HL-60/S4 treated with phorbol 12-myristate 13-acetate at 8.2 ng/mL for 4 days and 3 days (cell line): ENCODE results near the gene PHF21B.

Experiments used
- in situ Hi-C: fragments of 300-500 bp; cut with MboI; formaldehyde crosslinking; loops from 2 replicates; pipeline ENCODE4 v1.15.0; 2022; ENCODE audit warnings: low sequenced_read_pairs

PHF21B gene

GRCh38 chr22:44898236-44898635 lies 111.6 kb downstream of the PHF21B start:
- in situ Hi-C loops, result no loop called here

DNA sequence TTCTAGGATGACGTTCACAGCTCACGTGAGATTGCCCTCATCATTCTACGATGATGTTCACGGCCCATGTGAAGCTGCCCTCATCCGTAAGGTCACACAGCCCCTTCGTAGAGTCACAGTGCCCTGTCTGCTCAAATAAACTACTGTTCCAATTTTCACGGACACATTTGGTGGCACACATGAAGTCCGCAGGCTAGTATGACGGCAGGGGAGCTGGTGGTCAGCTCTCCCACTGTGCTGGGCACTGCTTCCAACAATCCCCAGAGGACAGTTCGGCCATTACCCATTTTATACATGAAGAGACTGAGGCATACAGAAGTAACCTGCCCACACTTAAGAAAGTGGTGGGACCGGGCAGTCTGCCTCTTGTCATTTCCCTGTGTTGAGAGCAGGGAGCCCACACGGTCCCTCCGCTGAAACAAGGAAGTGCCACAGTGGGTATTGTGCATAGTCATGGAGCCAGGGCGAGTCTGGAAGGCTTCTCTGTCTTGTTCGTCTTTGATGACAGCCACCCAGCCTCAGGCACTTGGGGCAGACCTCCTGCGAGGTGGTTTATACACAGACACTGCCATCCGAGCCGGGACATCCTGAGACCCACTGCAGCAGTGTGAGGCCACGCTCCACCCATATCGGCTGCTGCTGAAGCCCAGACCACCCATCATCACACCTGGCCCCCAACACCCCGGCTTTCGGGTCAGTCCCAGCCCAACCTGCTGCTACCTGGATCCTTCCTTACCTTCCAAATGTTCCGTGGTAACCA lies 114.3 kb downstream of the PHF21B start:
- in situ Hi-C loops, result no loop called here

- in situ Hi-C loops, result no loop called here
Observed at GRCh38 chr22:44894782-44895181, 115.0 kb downstream of the PHF21B start.

- in situ Hi-C loops, result no loop called here
Observed at GRCh38 chr22:44894321-44894720, 115.5 kb downstream of the PHF21B start.

DNA sequence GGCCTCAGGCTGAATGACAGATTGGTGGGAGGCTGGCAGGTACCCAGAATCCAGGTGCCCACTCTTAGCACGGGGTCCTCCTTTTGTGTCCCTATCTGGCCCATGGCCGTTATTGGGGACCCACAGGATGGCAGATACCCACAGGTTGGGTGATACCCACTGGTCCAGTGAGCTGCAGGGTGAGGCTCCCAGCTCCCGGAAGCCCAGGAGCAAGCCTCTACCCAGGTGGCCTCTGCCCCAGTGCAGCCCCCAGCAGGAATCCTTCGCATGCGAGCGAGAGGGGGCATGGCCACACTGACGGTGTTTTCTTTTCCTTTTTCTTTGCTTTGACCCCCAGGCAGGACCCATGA lies 116.1 kb downstream of the PHF21B start:
- in situ Hi-C loops, result no loop called here

DNA sequence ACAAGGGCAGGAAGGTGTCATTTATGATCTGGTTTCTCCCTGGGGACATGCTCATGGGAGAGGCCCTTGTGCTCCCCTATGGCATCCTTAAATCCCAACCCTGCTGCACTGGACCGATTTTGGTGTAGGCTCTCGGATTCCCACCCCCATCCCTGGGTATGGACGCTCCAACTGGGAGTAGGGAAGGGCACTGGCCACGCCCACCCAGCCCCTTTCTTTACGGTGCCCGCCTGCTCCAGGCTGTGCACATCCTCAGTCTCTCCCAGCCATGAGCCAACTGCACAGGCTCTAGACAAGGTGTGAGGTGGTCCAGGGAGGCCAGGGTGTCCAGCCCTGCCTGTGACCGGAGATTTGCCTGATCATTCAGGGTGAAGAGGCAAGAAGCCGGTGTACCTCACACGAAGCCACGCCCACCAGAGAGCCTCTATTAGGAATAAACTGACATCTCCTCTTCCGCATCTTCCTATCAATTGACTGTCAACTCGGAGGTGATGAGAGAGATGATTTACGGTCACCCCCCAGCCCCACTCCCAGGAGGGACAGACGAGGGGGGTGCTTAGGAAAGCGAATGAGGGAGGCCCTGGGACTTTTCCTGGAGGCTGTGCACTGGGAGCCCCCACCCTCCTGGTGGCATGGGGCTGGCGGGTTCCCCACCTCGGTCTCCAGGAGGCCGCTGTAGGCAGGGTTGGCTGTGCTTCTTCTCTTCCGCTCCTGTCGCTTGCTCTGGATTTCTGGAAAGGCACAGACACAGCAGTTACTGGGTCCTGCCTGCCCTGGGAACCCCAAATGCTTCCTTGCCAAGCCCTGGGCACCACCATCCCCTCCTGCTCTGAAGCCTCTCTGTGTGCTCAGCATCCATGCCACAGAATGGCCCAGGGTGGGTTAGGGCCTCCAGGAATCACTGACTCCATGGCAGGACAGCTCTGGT lies 116.7 kb downstream of the PHF21B start:
- in situ Hi-C loops, result no loop called here

DNA sequence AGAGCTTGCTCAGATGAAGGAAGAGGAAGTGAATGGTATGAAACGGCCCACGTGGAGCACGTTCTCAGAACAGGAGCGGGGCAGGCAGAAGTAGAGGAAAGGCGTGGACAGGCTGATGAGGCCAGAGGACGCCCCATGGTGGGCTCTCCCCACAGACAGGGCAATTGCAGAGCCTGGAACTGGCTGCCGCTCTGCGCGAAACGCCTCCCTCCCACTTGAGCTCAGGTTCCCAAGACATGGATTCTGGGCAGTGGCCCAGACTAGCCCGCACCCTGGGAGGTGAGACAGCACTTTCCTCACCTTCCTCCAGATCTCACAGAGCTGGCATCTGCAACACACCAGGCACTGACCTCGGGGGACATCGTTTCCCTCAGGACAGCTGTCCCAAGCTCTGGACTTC lies 117.6 kb downstream of the PHF21B start:
- in situ Hi-C loops, result no loop called here

DNA sequence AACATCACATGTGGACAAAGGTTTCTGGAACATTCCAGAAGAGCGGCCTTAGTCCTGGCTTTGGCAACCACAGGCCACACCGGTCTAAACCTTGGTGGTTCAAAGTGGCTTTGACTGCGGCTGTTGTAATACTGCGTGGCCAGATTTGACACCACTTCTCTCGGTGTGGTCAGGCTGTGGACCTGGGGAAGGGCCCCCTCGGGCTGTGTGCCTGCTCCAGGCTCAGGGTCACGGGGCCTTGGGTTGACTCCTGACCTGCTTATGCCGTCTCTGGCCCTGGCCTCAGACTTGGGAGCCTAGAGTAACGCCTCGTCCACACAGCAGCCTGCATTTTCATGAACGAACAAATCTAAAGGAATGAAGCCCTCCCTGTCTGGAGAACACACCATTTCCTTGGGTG lies 118.0 kb downstream of the PHF21B start:
- in situ Hi-C loops, result no loop called here

- in situ Hi-C loops, result no loop called here
Observed at GRCh38 chr22:44891293-44891747, 118.5 kb downstream of the PHF21B start.

- in situ Hi-C loops, result no loop called here
Observed at GRCh38 chr22:44890416-44891292, 119.2 kb downstream of the PHF21B start.

- in situ Hi-C loops, result no loop called here
Observed at GRCh38 chr22:44889255-44889878, 120.4 kb downstream of the PHF21B start.

DNA sequence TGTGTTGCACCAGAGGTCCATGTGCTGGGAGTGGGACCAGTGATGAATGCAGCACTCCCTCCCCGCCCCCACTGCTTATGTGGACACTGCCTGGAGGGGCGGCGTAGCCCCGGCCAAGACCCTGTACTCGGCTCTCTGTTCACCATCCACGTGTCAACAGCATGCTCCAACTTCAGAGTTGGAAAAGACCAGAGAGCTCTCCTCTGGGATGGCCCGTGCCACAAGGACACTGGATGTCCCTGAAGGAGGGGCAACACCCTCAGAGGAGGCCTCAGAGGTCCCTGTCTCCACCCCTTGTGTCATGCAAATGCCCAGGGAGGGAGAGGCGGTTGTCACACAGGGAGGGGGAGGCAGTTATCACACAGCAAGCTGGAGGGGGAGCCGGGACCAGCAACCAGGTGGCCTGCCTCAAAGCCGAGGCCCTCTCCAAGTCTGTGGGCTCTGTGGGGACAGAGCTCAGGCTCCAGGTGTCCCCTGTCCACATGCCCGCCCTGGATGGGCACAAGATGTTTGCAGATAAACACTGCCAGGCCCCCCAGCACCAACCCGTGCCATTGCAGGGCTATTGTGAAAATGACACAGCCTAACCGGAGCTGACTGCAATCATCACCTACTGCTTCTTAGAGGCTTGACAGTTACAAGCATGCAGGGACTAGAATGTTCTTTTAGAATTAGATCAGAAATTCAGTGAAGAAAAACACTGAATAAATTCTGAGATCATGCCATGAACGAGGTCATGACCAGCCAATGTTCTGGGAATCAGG lies 121.1 kb downstream of the PHF21B start:
- in situ Hi-C loops, result no loop called here

DNA sequence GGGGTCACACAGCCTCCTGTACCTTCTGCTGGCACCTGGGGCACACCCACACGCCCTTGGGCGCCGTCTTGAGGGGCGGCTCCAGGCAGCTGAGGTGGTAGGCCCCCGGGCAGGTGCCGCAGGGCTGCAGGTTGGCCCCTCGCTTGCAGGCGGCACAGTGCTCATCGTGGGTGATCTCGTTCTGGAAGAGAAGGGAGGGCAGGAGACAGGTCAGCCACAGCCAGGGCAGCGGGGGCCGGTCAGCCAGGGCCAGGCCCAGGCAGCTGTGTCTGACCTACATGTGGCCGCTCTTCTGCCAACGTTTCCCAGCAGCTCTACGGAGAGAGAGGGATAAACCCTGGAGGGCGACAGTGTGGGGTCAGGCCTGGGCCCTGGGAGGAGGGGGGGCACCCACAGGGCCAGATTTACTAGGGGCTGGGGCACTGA lies 121.9 kb downstream of the PHF21B start:
- in situ Hi-C loops, result no loop called here

GRCh38 chr22:44885806-44886360 lies 123.9 kb downstream of the PHF21B start:
- in situ Hi-C loops, result no loop called here

DNA sequence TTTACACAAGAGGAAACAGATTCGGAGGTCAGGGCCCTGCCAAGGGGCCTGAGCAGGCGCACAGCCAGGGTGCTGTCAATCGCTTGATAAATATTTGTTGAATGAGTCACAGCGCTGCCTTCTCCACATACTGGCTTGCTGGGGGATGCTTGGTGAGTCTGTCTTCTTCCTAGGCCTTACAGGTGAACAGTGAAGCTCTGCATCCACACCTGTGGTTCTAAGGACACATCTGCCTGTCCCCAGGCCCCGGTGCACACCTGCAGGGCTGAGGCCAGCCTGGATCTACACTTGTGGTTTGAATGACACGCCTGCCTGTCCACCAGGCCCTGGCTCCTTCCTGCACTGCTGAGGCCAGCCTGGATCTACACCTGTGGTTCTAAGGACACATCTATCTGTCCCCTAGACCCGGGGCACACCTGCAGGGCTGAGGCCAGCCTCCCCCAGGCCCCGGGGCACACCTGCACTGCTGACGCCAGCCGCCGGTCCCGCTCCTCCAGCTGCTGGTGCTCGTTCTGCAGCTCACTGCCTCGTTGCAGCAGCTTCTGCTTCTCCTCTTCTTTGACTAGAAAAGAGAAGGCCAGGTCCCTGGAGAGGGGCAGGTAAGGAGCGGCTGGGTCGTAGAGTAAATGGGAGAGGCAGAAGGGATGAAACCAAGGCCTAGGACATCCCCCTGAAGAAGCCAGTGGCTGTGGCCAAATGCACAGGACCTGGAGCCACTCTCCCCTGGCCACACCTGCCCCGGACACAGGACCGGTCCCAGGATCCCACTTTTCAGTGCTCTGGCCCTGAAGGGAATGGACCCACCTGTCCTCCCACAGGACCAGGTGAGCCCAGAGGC lies 124.6 kb downstream of the PHF21B start:
- in situ Hi-C loops, result no loop called here

DNA sequence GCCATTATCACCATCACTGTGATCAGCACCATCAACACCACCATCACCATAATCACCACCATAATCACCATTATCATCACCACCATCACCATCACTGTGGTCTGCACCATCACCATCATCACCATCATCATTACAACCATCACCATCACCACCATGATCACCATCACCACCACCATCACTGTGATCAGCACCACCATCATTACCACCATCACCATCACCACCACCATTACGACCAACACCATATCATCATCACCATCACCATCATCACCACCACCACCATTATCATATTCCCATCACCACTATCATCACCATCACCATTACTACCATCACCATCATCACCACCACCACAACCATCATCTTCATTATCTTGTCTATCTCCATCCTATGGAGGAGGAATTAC lies 125.2 kb downstream of the PHF21B start:
- in situ Hi-C loops, result no loop called here

DNA sequence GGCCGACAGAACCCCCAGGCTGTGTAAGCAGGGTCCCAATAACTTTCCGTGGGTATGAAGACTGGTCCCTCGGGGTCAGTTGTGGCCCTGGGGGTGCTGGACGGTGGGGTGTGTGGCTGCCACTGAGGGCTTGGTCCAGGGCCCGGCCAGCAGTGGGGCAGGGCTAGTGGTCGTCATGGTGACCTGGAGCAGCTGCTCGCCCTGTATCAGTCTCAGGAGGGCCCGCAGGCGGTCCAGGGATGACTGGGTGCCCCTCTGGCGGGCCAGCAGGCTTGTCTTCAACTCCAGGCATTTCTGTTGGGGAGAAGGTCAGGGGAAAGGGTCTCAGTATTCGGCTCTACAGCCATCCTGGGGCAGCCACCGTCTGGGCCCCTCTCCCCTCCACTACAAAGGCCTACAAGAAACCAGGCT lies 126.8 kb downstream of the PHF21B start:
- in situ Hi-C loops, result no loop called here

DNA sequence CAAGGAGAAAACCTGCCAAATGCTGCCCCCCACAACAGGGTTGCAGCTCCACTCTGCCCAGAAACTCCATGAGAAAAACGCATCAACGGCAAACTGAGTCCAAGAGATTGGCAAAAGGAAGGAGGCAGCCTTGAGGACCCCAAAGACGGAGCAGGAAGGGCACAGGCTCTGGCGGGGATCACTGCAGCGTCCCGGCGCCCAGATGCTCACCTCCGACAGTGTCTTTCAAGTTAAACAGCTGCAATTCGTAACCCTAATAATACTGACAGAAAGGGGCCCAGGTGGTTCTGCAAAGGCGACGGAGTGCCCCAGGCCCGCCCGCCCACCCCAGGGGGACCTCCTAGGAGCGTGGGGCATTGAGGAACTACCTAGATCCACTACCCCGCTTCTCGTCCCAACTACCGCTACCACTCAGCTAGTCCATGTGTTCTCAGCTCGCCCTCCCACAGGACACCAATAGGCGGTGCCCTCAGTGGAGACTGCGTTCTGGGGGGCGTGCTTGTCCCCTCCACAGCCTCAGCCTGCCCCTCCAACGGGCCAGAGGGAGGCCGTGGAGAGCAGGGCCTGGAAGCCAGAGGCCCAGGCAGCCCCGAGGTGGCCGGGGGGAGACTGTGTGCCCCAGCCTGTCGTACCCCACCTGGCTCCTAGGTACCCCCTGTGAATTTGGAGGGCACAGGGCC lies 127.4 kb downstream of the PHF21B start:
- in situ Hi-C loops, result no loop called here
